Activated T-cell treated with anti-CD3 and anti-CD28 coated beads, Interleukin-2, amount 50 U/mL, for 1 hour (primary cell): ENCODE results near the gene GRIK4.
"Not testable (repeated sequence)": the region's sequence is repeated elsewhere in the genome, so short reads cannot be mapped to it uniquely, and the experiment has no call there.

Experiments used
- DNase-seq: peaks from one replicate; pipeline ENCODE4 v3.0.0-alpha.2; 2020

The GRIK4 gene

DNA sequence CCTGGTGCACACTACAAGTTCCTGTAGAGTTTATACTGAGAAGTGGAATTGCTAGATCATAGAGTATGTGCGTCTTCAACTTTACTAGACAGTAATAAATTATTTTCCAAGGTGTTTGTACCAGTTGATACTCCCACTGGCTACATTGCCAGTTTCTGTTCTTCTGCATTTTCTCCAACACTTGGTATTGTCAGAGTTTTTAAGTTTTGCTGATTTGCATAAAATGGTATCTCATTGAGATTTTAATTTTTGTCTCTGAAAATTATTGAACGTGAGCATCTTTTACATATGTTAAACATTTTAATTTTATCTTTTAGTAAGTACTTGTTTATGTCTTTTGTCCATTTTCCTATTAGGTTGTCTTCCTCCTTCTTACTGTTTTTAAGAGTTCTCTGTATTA lies 519.6 kb downstream of the GRIK4 start:
- DNase-seq = no peak

DNA sequence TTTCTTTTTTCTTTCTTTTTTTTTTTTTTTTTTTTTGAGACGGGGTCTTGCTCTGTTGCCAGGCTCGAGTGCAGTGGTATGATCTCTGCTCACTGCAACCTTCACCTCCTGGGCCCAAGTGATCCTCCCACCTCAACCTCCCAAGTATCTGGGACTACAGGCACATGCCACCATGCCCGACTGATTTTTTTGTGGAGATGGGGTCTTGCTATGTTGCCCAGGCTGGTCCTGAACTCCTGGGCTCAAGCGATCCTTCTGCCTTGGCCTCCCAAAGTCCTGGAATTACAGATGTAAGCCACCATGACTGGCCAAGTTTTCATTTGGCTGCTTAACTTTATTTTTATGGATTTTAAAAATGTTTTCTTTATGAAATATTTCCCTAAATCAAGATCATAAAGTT lies 520.1 kb downstream of the GRIK4 start:
- not testable (repeated sequence) for DNase-seq

- no peak for DNase-seq
These were observed 521.0 kb downstream of the GRIK4 start for GRCh38 chr11:121032546-121032945.

GRCh38 chr11:121033635-121034034 lies 522.1 kb downstream of the GRIK4 start:
- no peak for DNase-seq

GRCh38 chr11:121035169-121035755 lies 523.7 kb downstream of the GRIK4 start:
- DNase-seq = no peak

DNA sequence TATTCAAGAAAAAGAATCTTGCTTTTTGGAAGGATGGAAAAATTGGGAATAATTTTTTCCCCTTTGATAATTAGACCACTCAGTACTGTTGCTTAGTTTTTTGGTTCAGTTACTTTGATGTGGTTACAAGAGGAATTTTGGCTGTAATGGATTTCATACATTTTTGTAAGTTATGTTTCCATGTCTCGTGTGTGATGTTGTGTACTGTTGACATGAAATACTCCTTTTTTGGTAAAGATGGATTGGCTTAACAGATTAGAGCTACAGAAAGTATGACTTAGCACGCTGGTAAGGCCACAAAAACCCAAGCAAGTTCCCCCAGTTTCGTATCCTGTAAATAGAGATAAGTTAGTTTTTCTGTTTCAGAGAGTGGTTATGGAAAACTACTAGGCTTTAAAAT lies 524.2 kb downstream of the GRIK4 start:
- DNase-seq = no peak

DNA sequence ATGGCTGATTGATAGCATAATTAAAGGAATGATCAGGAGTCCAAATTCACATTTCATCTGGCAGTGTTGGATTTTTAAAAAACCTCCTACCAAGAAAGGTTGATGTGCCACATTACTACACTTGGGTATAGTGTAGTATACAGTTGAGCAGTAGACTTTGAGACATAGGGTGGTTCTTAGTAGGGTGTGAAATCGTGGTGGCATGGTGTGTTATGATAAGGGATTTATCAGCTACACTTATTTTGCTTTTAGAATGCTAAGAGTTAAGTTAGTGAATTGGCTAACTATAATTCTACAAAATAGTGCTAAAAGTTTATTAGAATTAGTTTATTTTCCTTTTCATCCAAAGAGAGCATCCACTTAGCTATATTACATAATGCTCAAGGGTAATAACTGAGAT lies 525.5 kb downstream of the GRIK4 start:
- no peak for DNase-seq
